ENCODE measurements around the gene CASZ1. TPM values are rescaled to one million over a fixed set of nuclear protein-coding genes. Genes with fewer than 3 reads are reported as not detected.

Gene CASZ1
- total and polyA plus RNA-seq, 2 experiments from 2014 or later: 6.2 to 6.7 TPM

GRCh38 chr1:10684221-10684620, 112.2 kb downstream of the CASZ1 start:
- Mint-ChIP-seq H3K27ac (no peak overlapping the region), H3K9me3 (no peaks in the 10 kb centered on the region; the same call in 2 of the 3 replicates), H3K4me1 (peaks cover 55% of the 10 kb centered on the region), H3K4me3 (no peak overlapping the region), H3K27me3 (ENCODE audit: insufficient read depth, low read depth, poor library complexity) (peaks cover 17% of the 10 kb centered on the region), H3K36me3 (ENCODE audit: low read depth) (no peaks in the 10 kb centered on the region)
- Histone ChIP-seq H3K36me3 (ENCODE audit: insufficient read depth) (no peaks in the 10 kb centered on the region), H3K27ac (ENCODE audit: low read depth) (no peak overlapping the region), H3K79me2 (replicated peaks; ENCODE audit: insufficient read depth) (no peaks in the 10 kb centered on the region), H2AFZ (no peak overlapping the region), H3K4me2 (no peak overlapping the region), H3F3A (replicated peaks; ENCODE audit: low read depth) (no peaks in the 10 kb centered on the region), H3K27me3 (ENCODE audit: insufficient read depth) (no peaks in the 10 kb centered on the region), H3K4me1 (ENCODE audit: insufficient read depth) (peaks cover 33% of the 10 kb centered on the region), H4K20me1 (replicated peaks; ENCODE audit: insufficient read depth) (no peaks in the 10 kb centered on the region), H3K9me2 (ENCODE audit: insufficient read depth) (no peaks in the 10 kb centered on the region), H3K4me3 (no peak overlapping the region)
- DNase-seq (ENCODE audit: low spot score): no peak
- TF ChIP-seq JUNB (IDR thresholded peaks at IDR 0.05; ENCODE audit: unreplicated experiment): no peak
- ATAC-seq: no peak

- H3K36me3 Mint-ChIP-seq (ENCODE audit: low read depth): no peaks in the 10 kb centered on the region
- Histone ChIP-seq H3K27me3 (ENCODE audit: insufficient read depth) (no peaks in the 10 kb centered on the region), H4K20me1 (replicated peaks; ENCODE audit: insufficient read depth) (no peaks in the 10 kb centered on the region), H3K4me1 (ENCODE audit: insufficient read depth) (peaks cover 42% of the 10 kb centered on the region), H3F3A (replicated peaks; ENCODE audit: low read depth) (no peaks in the 10 kb centered on the region), H3K79me2 (replicated peaks; ENCODE audit: insufficient read depth) (no peaks in the 10 kb centered on the region), H3K9me2 (ENCODE audit: insufficient read depth) (no peaks in the 10 kb centered on the region), H2AFZ (no peak overlapping the region), H3K4me2 (peak overlapping the region; percentile 49; the same call in 1 of the 2 replicates), H3K36me3 (ENCODE audit: insufficient read depth) (no peaks in the 10 kb centered on the region), H3K27ac (ENCODE audit: low read depth) (no peak overlapping the region; the same call in 1 of the 2 replicates), H3K4me3 (no peak overlapping the region)
- peaks cover 66% of the 10 kb centered on the region for H3K4me1 Mint-ChIP-seq
- no peak overlapping the region; the same call in 1 of the 2 replicates for H3K27ac Mint-ChIP-seq
- H3K27me3 Mint-ChIP-seq (ENCODE audit: insufficient read depth, low read depth, poor library complexity): peaks cover 18% of the 10 kb centered on the region
- no peaks in the 10 kb centered on the region; the same call in 1 of the 3 replicates for H3K9me3 Mint-ChIP-seq
- no peak for DNase-seq (ENCODE audit: low spot score)
- ATAC-seq: peak; percentile 3; the same call in 2 of the 3 replicates
- no peak overlapping the region; the same call in 2 of the 3 replicates for H3K4me3 Mint-ChIP-seq
- TF ChIP-seq ZNF331 (CRISPR knock-in tag; IDR thresholded peaks at IDR 0.05; ENCODE audit: low read depth): no peak
- TF ChIP-seq ZNF462 (CRISPR knock-in tag; IDR thresholded peaks at IDR 0.05): no peak
Observed at GRCh38 chr1:10682449-10683309, 113.8 kb downstream of the CASZ1 start.
